NCI-H2227 (cell line): ENCODE results near the gene PLEKHA6.
A peak's percentile ranks its signal among the peaks of the same experiment; 100 is the strongest.

ENCODE experiments used
- DNase-seq: peaks from one replicate; lab custom pipeline; 2025; ENCODE audit not compliant: unreplicated experiment; lab: John Stamatoyannopoulos, UW

Gene PLEKHA6

DNA sequence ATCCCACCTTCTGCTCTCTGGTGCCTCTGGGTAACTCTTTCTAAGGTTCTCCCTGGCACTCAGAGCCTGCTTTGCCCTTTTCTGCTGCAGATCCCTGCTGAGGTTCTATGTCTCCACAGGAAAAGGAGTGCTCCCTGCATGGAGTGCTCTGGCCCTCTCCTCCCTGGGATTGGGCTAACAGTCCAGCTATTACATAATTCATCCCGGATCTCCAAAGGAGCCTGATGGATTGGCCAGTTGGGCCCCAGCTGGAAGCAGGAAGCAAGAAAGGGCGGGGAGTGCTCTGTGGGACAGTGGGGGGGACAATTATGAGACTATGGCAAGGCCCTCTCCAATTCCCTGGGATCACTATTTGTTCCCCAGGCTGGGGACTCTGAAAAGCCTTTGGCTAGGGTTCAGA, 94.1 kb downstream of the PLEKHA6 start:
- DNase-seq = no peak

DNA sequence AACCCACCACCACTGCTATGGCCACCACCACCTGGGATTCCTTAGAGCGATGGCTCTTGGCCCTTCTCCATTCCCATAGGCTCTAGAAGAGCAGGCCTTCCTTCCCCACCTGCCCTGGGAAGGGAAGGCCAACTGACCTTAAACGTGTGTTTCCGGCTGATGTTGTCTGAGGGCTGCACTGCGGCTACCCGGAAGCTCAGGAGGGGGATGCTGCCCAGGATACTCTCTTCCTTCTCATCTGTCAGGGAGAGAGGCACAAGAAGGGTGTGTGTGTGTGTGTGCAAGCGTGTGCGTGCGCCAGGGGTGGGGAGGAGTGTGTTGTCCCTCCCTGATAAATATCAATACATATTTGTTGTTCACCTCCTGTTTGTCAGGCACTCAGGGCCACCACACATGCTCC, 94.9 kb downstream of the PLEKHA6 start:
- DNase-seq = no peak

DNA sequence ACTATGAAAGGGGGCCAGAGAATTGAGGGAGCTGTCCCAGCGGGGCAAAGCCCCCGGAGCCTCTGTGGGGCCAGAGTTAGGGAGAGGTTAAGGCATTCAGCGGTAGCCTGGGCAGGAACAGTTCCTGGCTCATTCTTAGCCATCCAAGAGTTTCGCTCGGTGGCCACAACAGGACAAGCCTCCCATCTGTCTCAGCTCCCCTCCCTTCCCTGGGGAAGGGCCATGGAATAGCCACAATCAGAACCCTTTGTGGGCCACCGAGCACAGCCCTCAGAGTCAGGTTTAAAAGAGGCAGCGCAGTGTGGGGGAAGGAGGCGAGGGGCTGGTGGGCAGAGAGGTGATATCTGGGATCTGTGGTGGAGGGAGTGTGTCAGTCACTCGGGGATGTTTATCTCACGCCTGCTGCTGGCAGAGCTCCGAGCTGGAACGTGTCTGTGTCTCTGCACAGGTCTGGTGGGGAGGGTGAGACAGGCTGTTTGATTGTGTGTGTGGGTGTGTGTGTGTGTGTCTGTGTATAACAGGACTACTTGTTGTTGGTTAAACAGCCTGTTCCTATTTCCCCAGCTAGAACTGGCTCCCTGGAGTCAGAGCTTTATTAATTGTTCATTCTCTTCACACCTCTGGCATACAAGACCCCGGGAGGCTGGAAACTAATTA, 96.3 kb downstream of the PLEKHA6 start:
- DNase-seq = no peak

DNA sequence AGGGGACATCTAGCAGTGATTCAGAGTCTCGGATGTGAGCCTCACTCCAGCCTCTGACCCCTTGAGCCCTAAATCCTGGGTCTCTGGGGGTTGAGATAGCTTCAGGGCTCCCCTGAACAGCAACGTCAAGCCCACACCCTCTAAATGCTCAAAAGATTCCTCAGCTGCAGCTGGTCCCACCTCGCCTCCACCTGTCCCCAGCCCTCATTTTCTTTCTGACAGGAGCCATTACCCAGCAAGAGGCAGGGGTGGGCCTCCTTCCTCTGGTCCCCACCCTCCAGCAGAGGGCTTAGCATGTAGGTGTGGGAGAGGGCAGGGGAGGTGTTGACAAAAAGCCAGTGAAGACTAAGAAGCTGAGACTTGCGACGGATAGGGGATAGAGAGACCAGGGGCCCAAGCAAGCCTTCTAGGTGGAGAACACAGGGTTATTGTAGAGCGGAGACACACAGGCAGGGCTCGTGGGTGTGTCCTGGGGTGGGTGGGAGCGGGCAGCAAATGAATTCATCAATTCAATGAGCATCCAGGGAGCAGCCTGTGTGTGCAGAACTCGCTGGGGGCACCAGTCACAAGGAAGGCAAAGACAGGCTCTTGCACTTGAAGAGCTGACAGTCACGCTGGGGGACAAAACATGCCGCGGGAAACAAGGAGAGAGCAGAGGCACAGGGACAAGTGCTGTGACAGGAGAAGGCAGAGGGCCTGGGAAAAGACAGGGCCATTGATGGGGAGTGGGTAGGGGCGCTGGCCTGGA, 97.0 kb downstream of the PLEKHA6 start:
- DNase-seq = no peak

GRCh38 chr1:204261746-204262505, 97.8 kb downstream of the PLEKHA6 start:
- DNase-seq = no peak

GRCh38 chr1:204261266-204261665, 98.5 kb downstream of the PLEKHA6 start:
- no peak for DNase-seq

- DNase-seq = no peak
Measured at GRCh38 chr1:204260601-204261197, 99.0 kb downstream of the PLEKHA6 start.

GRCh38 chr1:204259782-204260181, 99.9 kb downstream of the PLEKHA6 start:
- DNase-seq = no peak

DNA sequence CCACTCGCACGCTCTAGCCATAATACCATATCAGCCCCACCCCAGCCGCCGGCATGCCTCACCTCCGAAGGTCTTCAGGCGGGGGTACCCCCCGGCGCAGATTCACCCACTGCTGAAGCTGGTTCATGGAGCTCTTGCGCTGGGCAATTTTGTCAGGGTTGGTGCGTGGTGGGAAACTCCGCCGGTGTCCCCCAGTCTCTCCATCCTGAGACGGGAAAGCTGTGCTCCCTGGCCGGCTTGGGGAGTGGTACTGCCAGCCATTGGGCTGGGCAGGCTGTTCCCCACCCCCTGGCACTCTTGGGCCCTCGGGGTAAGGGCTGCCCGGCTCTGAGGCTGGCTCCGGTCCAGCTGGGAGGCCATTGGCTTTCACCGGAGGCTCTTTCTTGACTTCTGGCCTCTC, 100.5 kb downstream of the PLEKHA6 start:
- no peak for DNase-seq

DNA sequence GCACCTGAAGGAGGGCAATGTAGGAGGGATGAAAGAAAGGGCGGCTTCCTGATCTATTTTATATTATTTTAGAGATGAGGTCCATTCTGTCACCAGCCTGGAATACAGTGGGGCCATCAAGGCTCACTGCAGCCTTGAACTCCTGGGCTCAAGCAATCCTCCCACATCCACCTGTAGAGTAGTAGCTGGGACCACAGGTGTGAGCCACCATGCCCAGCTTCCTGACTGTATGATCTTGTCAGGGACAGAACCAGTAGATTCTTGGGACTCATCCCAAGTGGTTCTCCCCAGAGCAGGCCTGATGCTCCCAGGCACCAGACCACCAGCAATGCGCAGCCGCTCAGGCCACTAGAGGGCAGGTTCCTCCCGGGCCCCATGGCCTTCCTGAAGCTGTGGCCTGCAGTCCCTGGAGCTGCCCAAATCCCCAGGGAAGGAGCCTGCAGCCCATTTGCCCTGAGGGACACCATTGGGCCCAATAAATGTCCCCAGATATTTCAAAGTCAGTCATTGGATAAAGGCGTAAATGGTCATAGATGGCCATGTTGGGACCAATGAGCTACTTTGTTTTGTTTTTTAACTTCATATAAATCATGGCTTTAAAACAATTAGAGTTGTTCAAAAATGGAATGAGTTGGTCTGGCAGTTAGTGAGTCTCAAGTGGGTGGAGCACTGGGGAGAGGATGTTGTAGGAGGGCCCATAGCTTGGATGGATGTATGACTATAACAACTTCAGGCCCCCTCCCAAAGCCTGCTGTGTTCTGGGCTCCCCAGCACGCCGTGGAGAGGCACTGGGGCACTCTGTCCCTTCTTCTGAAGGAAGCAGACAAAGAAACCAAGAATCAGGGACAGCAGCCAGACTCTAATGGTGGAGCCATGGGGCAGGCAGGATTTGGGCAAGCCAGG, 101.3 kb downstream of the PLEKHA6 start:
- DNase-seq = peak; percentile 40

DNA sequence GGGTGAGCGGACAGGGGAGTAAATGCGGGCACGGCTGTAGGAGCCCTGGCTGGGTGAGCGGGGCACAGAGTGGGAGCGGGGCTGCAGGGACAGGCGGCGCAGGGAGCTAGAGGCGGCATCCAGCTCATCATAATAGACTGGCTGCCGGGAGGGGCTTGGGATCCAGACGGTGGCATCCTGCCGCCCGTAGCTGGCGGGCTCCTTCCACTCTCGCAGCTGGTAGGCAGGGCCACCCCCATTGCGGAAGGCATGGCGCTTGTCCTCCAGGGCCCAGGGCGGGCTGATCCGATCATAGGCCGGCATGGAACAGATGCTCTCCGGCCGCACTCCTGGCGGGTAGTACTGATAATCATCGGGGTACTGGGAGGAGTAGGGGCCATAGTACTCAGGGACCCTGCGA, 102.3 kb downstream of the PLEKHA6 start:
- no peak for DNase-seq

- DNase-seq = no peak
Measured at GRCh38 chr1:204256531-204256930, 103.2 kb downstream of the PLEKHA6 start.

- no peak for DNase-seq
Measured at GRCh38 chr1:204255966-204256365, 103.8 kb downstream of the PLEKHA6 start.

GRCh38 chr1:204255225-204255624, 104.5 kb downstream of the PLEKHA6 start:
- DNase-seq = no peak

- no peak for DNase-seq
Measured at GRCh38 chr1:204254031-204254661, 105.6 kb downstream of the PLEKHA6 start.

GRCh38 chr1:204251926-204252689, 107.6 kb downstream of the PLEKHA6 start:
- no peak for DNase-seq

DNA sequence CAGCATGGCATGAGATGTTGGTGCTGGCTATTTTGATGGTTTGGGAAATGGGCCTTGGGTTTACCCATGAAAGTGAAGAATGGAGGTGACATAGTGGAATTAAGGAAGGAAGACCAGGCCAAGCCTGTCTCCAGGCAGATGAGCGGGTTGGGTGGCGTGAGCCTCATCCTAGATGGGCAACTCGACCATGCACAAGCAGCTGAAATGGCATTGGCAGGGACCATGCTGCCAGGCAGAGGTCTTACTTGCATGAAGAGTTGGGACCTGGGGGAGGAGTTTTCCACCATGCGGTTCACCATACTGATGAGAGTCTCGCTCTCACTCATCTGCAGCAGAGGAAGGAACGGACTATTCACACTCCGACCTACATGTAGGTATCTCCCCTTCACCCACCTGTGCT, 108.4 kb downstream of the PLEKHA6 start:
- no peak for DNase-seq

DNA sequence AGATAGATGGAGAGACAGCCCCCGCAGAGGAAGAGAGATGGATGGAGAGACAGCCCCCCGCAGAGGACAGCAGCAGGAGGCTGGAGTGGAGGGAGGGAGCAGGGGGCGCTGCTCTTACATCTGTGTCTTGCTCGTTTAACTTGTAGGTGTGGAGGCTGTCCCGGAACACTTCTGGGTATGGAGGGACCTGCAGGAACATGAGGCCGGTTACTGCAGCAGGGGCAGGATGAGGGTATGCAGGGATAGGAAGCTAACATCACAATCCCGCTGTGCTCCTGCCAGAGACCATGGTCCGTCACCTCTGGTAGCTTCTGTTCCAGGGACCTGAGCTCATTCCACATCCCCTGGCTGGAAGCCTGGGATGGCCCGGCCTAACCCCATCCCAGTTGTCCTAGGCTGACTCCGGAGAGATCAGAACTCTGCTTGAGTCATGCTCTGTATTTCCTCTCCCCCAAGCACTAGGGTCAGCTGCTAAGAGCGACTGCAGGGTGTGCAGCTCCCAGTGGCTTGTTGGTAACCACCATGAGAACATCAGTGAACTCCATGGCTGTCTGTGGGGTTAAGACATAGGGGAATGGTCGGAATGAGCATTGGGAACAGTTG, 109.2 kb downstream of the PLEKHA6 start:
- no peak for DNase-seq
